Skeletal muscle tissue (tissue), 4 donors: ENCODE data around the gene NUDT22. TPM values are rescaled to one million over a fixed set of nuclear protein-coding genes. Genes with fewer than 3 reads are reported as not detected.

Source experiments
- H3K27ac ChIP-seq: one replicate; pipeline ENCODE4 v1.7.0; 2013; ENCODE audit warnings: mild to moderate bottlenecking, low read depth, low read length, inconsistent platforms
- H3K27me3 ChIP-seq, 3 donors: one replicate each; pipeline ENCODE4 v1.7.0; 2013; ENCODE audit warnings: low read length in 3 of 3; ENCODE audit not compliant: control insufficient read depth in 3 of 3, insufficient read depth in 3 of 3
- H3K36me3 ChIP-seq, 3 donors: one replicate each; pipeline ENCODE4 v1.7.0; 2013; ENCODE audit warnings: low read length in 3 of 3; ENCODE audit not compliant: control insufficient read depth in 3 of 3, insufficient read depth in 3 of 3
- H3K4me1 ChIP-seq, 3 donors: one replicate each; pipeline ENCODE4 v1.7.0; 2013; ENCODE audit warnings: low read length in 3 of 3, mild to moderate bottlenecking in 3 of 3; ENCODE audit not compliant: control insufficient read depth in 3 of 3, insufficient read depth in 3 of 3
- H3K4me3 ChIP-seq, 3 donors: one replicate each; pipeline ENCODE4 v1.7.0; 2013; ENCODE audit warnings: low read length in 3 of 3
- H3K9ac ChIP-seq, 3 donors: one replicate each; pipeline ENCODE4 v1.7.0; 2013; ENCODE audit warnings: low read length in 3 of 3, mild to moderate bottlenecking in 3 of 3, moderate library complexity in 2 of 3, low read depth in 1 of 3
- H3K9me3 ChIP-seq, 3 donors: one replicate each; pipeline ENCODE4 v1.7.0; 2013; ENCODE audit warnings: low read length in 3 of 3; ENCODE audit not compliant: control insufficient read depth in 3 of 3
- total RNA-seq: library from RNA; depleted of rRNA; stranded (reverse); fragments of >200 nt; gene quantifications from one replicate; pipeline ENCODE4 v1.2.3, GENCODE V29; 2014
- donor health status: Osteomylitis.

NUDT22 gene
- total RNA-seq, 1 donor from 2014 or later = 17.2 TPM

GRCh38 chr11:64232182-64232966, 6.3 kb downstream of the NUDT22 start:
- Histone ChIP-seq H3K9ac (no peak overlapping the region), H3K9me3 (no peaks in the 10 kb centered on the region), H3K4me3 (no peak overlapping the region), H3K36me3 (peaks cover 4 to 5% (median 4%) of the 10 kb centered on the region in 3 donors), H3K27ac (no peak overlapping the region), H3K27me3 (no peaks in the 10 kb centered on the region), H3K4me1 (peaks cover 32 to 40% (median 38%) of the 10 kb centered on the region in 3 donors)

GRCh38 chr11:64232967-64233315, 6.9 kb downstream of the NUDT22 start:
- Histone ChIP-seq H3K4me1 (peaks cover 29 to 37% (median 35%) of the 10 kb centered on the region in 3 donors), H3K36me3 (peaks cover 5 to 11% (median 10%) of the 10 kb centered on the region in 3 donors), H3K4me3 (no peak overlapping the region), H3K27ac (no peak overlapping the region), H3K27me3 (no peaks in the 10 kb centered on the region), H3K9me3 (no peaks in the 10 kb centered on the region), H3K9ac (no peak overlapping the region)

- H3K4me1 ChIP-seq = peaks cover 28 to 35% (median 34%) of the 10 kb centered on the region in 3 donors
- H3K9ac ChIP-seq = peak within 1 kb of the TSS; percentile 70 to 89 (median 71)
- peaks cover 16 to 21% (median 20%) of the 10 kb centered on the region in 3 donors for H3K36me3 ChIP-seq
- peak within 1 kb of the TSS; percentile 70 to 82 (median 79) for H3K4me3 ChIP-seq
- no peaks in the 10 kb centered on the region for H3K27me3 ChIP-seq
- H3K9me3 ChIP-seq = no peaks in the 10 kb centered on the region
- H3K27ac ChIP-seq = peak within 1 kb of the TSS; percentile 74
Observed at GRCh38 chr11:64233913-64234586, 8.0 kb downstream of the NUDT22 start, which contains the start of gene VEGFB. TSS of gene VEGFB (plus strand) at chr11:64234584. CDS start at chr11:64234834, 250 bp downstream.

GRCh38 chr11:64234647-64235379, 8.7 kb downstream of the NUDT22 start:
- H3K27ac ChIP-seq = peak overlapping the region; percentile 65
- H3K27me3 ChIP-seq = no peaks in the 10 kb centered on the region
- peak overlapping the region; percentile 70 to 82 (median 79) for H3K4me3 ChIP-seq
- H3K36me3 ChIP-seq = peaks cover 16 to 23% (median 20%) of the 10 kb centered on the region in 3 donors
- H3K4me1 ChIP-seq = peaks cover 23 to 30% (median 30%) of the 10 kb centered on the region in 3 donors
- H3K9ac ChIP-seq = peak overlapping the region; percentile 70 to 89 (median 71)
- no peaks in the 10 kb centered on the region for H3K9me3 ChIP-seq

GRCh38 chr11:64235437-64236161, 9.5 kb downstream of the NUDT22 start:
- Histone ChIP-seq H3K4me3 (peak overlapping the region; percentile 70 to 82 (median 79)), H3K27me3 (no peaks in the 10 kb centered on the region), H3K4me1 (peaks cover 28 to 36% (median 33%) of the 10 kb centered on the region in 3 donors), H3K27ac (peak overlapping the region; percentile 65), H3K9ac (peak overlapping the region; percentile 70 to 89 (median 71)), H3K36me3 (peaks cover 16 to 24% (median 20%) of the 10 kb centered on the region in 3 donors), H3K9me3 (no peaks in the 10 kb centered on the region)

GRCh38 chr11:64237484-64237951, 11.4 kb downstream of the NUDT22 start:
- H3K9me3 ChIP-seq = no peaks in the 10 kb centered on the region
- peaks cover 28 to 41% (median 33%) of the 10 kb centered on the region in 3 donors for H3K4me1 ChIP-seq
- no peak overlapping the region for H3K9ac ChIP-seq
- H3K27ac ChIP-seq = no peak overlapping the region
- H3K27me3 ChIP-seq = no peaks in the 10 kb centered on the region
- H3K4me3 ChIP-seq = no peak overlapping the region
- H3K36me3 ChIP-seq = peaks cover 16 to 24% (median 20%) of the 10 kb centered on the region in 3 donors

GRCh38 chr11:64238076-64238475, 12.0 kb downstream of the NUDT22 start:
- peaks cover 34 to 43% (median 39%) of the 10 kb centered on the region in 3 donors for H3K4me1 ChIP-seq
- no peak overlapping the region for H3K9ac ChIP-seq
- no peaks in the 10 kb centered on the region for H3K27me3 ChIP-seq
- H3K4me3 ChIP-seq = no peak overlapping the region
- no peaks in the 10 kb centered on the region for H3K9me3 ChIP-seq
- no peak overlapping the region for H3K27ac ChIP-seq
- H3K36me3 ChIP-seq = peaks cover 16 to 24% (median 21%) of the 10 kb centered on the region in 3 donors

- Histone ChIP-seq H3K27me3 (no peaks in the 10 kb centered on the region), H3K27ac (no peak overlapping the region), H3K9ac (no peak overlapping the region), H3K9me3 (no peaks in the 10 kb centered on the region), H3K4me1 (peaks cover 35 to 45% (median 42%) of the 10 kb centered on the region in 3 donors), H3K4me3 (no peak overlapping the region), H3K36me3 (peaks cover 20 to 31% (median 28%) of the 10 kb centered on the region in 3 donors)
Observed at GRCh38 chr11:64238999-64239398, 12.9 kb downstream of the NUDT22 start.
